ENCODE measurements around the gene NLGN2.

Gene NLGN2

DNA sequence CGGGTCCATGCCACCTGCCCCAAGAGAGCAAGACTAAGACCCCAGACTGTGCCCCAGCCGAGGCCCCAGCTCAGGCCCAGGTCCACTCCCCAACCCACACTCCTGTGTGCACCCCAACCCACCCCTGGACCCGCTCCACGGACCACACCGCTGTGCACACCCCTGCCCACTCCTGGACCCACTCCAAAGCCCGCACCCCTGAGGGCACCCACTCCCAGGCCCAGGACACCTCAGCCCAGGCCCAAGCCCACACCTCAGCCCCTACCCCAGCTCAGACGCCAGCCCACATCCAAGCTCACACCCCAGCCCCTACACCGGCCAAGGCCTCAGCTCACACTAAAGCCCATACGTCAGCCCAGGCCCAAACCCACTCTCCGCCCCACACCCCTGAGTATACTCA lies 22.1 kb downstream of the NLGN2 start:
- TF ChIP-seq GABPA (IDR thresholded peaks at IDR 0.05; ENCODE audit: low read depth): no peak
- TF ChIP-seq, protein P1, sequence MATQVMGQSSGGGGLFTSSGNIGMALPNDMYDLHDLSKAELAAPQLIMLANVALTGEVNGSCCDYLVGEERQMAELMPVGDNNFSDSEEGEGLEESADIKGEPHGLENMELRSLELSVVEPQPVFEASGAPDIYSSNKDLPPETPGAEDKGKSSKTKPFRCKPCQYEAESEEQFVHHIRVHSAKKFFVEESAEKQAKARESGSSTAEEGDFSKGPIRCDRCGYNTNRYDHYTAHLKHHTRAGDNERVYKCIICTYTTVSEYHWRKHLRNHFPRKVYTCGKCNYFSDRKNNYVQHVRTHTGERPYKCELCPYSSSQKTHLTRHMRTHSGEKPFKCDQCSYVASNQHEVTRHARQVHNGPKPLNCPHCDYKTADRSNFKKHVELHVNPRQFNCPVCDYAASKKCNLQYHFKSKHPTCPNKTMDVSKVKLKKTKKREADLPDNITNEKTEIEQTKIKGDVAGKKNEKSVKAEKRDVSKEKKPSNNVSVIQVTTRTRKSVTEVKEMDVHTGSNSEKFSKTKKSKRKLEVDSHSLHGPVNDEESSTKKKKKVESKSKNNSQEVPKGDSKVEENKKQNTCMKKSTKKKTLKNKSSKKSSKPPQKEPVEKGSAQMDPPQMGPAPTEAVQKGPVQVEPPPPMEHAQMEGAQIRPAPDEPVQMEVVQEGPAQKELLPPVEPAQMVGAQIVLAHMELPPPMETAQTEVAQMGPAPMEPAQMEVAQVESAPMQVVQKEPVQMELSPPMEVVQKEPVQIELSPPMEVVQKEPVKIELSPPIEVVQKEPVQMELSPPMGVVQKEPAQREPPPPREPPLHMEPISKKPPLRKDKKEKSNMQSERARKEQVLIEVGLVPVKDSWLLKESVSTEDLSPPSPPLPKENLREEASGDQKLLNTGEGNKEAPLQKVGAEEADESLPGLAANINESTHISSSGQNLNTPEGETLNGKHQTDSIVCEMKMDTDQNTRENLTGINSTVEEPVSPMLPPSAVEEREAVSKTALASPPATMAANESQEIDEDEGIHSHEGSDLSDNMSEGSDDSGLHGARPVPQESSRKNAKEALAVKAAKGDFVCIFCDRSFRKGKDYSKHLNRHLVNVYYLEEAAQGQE (IDR thresholded peaks at IDR 0.05; ENCODE audit: insufficient replicate concordance, low read depth): no peak
- no peak for TF ChIP-seq SPI1 (IDR thresholded peaks at IDR 0.05; ENCODE audit: borderline replicate concordance, low read depth)
- TF ChIP-seq POLR2AphosphoS5 (IDR thresholded peaks at IDR 0.05; ENCODE audit: low read depth): no peak
- no peak overlapping the region for H3K4me3 ChIP-seq (replicated peaks; ENCODE audit: insufficient read depth, low read length)
- H3K27ac ChIP-seq (replicated peaks): no peak overlapping the region
- H3K27me3 ChIP-seq (ENCODE audit: insufficient read depth, poor library complexity, severe bottlenecking): no peaks in the 10 kb centered on the region
- no peak for DNase-seq (ENCODE audit: low read depth in 1 of 2, low spot score in 1 of 2)

DNA sequence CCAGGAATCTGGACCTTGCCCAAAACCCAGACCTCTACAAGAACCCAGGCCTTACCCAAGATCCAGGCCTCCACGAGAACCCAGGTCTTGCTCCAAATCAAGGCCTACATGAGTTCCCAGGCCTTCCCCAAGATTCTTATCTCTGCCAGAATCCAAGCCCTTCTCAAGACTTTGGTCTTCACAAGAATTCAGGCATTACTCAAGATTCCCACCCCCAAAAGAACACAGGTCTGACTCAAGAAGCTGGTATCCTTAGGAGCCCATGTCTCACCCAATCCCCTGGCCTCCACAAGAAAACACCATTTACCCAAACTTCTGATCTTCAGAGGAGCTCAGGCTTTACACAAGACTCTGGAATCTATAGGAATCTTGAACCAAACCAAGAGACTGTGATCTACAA lies 23.6 kb downstream of the NLGN2 start:
- Histone ChIP-seq H3K27ac (replicated peaks) (no peak overlapping the region), H3K4me3 (replicated peaks; ENCODE audit: insufficient read depth, low read length) (no peak overlapping the region), H3K27me3 (ENCODE audit: insufficient read depth, poor library complexity, severe bottlenecking) (no peaks in the 10 kb centered on the region)
- no peak for TF ChIP-seq GABPA (IDR thresholded peaks at IDR 0.05; ENCODE audit: low read depth)
- TF ChIP-seq SPI1 (IDR thresholded peaks at IDR 0.05; ENCODE audit: borderline replicate concordance, low read depth): no peak
- TF ChIP-seq POLR2AphosphoS5 (IDR thresholded peaks at IDR 0.05; ENCODE audit: low read depth): no peak
- TF ChIP-seq, protein P2, sequence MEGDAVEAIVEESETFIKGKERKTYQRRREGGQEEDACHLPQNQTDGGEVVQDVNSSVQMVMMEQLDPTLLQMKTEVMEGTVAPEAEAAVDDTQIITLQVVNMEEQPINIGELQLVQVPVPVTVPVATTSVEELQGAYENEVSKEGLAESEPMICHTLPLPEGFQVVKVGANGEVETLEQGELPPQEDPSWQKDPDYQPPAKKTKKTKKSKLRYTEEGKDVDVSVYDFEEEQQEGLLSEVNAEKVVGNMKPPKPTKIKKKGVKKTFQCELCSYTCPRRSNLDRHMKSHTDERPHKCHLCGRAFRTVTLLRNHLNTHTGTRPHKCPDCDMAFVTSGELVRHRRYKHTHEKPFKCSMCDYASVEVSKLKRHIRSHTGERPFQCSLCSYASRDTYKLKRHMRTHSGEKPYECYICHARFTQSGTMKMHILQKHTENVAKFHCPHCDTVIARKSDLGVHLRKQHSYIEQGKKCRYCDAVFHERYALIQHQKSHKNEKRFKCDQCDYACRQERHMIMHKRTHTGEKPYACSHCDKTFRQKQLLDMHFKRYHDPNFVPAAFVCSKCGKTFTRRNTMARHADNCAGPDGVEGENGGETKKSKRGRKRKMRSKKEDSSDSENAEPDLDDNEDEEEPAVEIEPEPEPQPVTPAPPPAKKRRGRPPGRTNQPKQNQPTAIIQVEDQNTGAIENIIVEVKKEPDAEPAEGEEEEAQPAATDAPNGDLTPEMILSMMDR (IDR thresholded peaks at IDR 0.05; ENCODE audit: insufficient read depth, low read length): no peak
- TF ChIP-seq, protein P1 (IDR thresholded peaks at IDR 0.05; ENCODE audit: insufficient replicate concordance, low read depth): no peak
- no peak for DNase-seq (ENCODE audit: low read depth in 1 of 2, low spot score in 1 of 2)

DNA sequence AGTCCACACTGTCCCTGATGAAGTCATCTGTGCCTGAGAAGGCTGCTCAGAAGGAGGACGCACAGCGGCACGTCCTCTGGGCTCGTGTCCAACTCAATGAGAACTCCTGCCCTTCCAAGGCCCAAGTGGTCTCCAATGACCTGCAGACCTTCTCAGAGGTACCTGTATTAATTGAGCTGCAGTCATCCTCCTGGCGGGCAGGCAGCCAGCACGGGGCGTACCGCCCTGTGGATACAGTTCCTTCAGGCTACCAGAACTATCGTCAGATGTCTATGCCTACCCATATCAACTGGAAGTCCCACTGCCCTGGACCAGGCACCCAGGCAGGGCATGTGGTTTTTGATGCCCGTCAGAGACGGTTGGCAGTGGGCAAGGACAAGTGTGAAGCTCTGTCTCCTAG lies 24.7 kb downstream of the NLGN2 start:
- Histone ChIP-seq H3K27me3 (ENCODE audit: insufficient read depth, poor library complexity, severe bottlenecking) (no peaks in the 10 kb centered on the region), H3K27ac (replicated peaks) (no peak overlapping the region), H3K4me3 (replicated peaks; ENCODE audit: insufficient read depth, low read length) (no peak overlapping the region)
- DNase-seq (ENCODE audit: low read depth in 1 of 2, low spot score in 1 of 2): no peak
- TF ChIP-seq, protein P1 (IDR thresholded peaks at IDR 0.05; ENCODE audit: insufficient replicate concordance, low read depth): no peak
- TF ChIP-seq GABPA (IDR thresholded peaks at IDR 0.05; ENCODE audit: low read depth): no peak
- TF ChIP-seq POLR2AphosphoS5 (IDR thresholded peaks at IDR 0.05; ENCODE audit: low read depth): no peak
- TF ChIP-seq, protein P2 (IDR thresholded peaks at IDR 0.05; ENCODE audit: insufficient read depth, low read length): no peak
- TF ChIP-seq SPI1 (IDR thresholded peaks at IDR 0.05; ENCODE audit: borderline replicate concordance, low read depth): no peak

Data from HL-60 (cell line).